HG03135 (cell line): Measurements from ENCODE around the gene SLC25A29.
A peak's percentile ranks its signal among the peaks of the same experiment; 100 is the strongest.
"Not testable (repeated sequence)": the region's sequence is repeated elsewhere in the genome, so short reads cannot be mapped to it uniquely, and the experiment has no call there.

Experiments
- ATAC-seq: cut with Tn5 transposase; IDR thresholded peaks from one replicate; pipeline ENCODE4 v1.9.1; 2021; ENCODE audit warnings: mild to moderate bottlenecking, moderate library complexity; ENCODE audit not compliant: unreplicated experiment

The SLC25A29 gene

DNA sequence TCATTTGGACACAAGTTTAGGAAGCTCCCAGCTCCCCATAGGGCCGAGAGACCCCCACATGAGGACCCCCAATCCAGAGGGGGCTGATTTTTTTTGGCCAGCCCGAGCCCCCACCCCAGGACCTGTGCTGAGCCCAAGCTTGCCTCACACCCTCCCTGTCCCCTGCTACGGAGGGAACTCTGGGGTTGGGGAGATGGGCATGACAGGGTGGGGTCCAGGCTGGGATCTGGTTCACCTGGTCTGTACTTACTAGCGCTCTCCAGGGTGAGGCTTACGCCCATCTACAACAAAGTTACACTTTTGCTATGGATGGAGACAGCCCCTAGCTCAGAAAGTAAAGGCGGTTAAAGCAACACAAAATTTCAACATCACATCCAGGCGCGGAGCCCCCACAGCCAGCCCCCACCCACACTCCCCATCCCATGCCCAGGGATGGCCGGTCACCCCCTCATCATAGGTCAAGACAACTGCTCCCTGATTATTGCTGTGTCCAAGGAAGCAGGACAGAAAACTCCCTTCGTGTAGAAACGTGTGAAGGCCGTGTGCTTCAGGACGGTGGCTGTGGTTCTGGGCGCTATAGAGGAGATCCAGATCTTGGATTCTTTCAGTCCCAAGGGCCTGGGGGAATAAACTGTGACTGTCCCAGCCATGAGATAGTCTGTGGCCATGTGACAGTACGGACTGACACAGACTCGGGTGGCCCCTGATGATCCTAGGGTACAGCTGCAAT is 10.7 kb downstream of the SLC25A29 start:
- ATAC-seq: no peak

DNA sequence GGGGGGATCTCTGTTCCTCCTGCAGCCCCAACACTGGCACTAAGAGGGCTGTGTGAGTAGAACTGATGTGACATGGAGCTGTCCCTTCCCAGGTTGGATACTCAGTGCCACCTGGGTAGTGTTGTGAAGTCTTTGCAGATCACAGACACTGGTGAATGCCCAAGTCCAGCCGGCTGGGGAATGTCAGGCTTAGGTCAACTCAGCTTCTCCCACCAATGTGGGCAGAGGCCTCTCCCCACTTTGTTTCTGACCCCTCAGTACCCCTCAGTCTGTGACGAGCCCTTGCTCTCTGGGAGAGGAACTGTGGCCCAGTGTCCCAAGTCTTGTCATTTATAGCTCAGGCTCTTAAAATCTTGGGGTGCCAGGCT is 11.3 kb downstream of the SLC25A29 start:
- no peak for ATAC-seq

DNA sequence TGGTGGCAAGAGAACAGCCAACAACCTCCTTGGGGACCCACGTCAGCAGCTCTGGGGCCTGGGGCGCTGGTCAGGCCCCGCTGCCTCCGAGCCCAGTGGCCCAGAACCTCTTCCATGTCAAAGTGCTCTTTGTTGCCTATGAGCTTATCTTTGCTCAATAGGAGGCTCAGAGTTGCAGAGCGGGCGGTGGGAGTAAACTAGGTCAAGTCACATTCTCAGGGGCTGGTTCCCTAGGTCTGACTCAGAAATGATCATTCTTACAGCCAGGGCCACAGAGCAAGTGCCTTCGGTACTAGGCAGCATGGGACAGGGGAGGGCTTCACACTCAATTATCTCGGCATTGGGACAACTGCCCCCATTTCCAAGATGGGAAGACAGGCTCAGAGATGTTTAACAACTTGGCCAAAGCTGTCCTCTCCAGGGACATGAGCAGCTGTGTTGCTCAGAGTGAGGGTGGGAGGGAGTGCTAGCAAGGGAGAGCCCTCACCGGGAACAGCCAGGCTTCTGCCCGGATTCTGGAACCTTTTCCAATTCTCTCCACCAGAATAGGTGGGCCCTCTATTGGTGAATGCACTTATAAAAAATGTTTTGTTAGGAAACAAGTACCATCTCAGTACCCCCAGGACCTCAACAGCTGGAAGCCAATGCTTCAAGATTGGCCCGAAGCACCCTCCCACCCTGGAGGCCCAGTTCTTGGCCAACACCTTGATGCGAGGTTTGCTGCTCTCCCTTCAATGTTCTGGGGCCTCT is 11.9 kb downstream of the SLC25A29 start:
- ATAC-seq: no peak

DNA sequence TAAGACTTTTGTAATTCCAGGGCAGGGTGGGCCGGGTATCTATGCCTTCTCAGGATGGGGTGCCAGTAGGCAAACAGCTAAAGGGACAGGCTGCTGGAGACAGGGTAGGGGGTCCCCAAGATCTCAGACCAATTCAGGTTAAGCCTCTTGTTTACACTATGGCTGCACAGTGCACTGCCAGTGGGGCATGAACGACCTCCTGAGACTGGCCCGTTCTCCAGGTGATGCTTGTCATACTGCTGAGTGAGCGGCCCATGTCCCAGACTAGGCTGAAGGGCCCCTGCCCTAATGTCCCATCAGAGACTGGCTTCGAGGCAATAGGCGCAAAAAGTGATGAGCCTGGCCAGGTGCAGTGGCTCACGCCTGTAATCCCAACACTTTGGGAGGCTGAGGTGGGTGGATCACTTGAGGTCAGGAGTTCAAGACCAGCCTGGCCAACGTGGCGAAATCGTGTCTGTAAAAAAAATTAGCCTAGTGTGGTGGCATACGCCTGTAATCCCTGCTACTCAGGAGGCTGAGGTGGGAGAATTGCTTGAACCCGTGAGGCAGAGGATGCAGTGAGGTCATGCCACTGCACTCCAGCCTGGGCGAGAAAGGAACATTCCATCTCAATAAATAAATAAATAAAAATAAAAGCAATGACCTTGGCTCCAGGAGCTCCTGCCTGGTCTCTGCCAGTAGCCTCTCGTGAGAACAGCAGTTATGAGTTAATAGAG is 12.6 kb downstream of the SLC25A29 start:
- ATAC-seq: no peak

DNA sequence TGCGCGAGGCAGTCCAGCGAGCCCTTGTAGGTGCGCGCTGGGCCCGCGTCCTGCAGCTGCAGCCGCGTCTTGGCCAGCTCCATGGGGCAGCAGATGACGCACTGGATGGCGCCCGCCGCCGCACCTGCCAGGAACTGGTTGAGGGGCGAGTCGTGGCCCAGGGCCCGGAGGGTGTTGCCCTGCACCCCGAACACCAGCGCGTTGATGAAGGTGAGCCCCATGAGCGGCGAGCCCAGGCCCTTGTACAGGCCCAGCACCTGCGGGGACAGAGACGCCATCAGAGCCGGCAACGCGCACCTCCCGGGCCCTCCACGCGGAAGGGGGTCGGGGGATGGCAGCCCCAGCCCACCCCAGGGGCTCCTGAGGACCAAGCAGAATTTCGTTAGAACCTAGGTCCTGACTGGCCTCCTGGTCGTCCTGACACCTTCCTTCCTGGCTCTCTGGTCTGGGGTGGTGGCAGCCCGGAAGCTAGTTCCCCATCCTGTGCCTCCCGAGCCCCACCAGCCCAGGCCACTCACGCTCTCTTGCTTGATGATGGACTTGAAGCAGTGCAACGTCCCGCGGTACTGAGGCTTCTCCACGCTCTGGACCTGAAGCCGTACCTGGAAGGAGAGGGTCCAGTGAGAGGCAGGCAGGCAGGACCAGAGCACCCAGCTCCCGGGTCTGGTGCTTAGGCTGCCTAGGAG is 13.3 kb downstream of the SLC25A29 start:
- ATAC-seq: no peak

DNA sequence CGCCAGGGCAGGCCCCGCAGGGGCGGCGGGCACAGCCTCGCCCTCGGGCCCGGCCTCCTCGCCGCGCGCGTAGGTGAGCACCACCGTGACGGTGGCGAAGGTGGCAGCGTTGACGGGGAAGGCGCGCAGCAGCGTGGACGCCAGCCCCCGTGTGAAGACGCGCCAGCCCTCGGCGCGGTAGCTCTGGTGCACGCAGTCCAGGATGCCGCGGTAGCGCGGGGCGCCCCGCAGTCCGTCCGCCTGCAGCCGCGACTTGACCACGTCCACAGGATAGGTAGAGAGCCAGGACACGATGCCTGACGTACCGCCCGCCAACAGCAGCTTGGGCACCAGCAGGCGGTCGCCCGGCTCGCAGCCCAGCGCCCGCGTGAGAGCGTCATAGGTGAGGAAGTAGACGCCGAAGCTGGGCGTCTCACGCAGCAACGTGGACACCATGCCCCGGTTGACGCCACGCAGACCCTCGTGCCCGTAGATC is 13.9 kb downstream of the SLC25A29 start:
- no peak for ATAC-seq

DNA sequence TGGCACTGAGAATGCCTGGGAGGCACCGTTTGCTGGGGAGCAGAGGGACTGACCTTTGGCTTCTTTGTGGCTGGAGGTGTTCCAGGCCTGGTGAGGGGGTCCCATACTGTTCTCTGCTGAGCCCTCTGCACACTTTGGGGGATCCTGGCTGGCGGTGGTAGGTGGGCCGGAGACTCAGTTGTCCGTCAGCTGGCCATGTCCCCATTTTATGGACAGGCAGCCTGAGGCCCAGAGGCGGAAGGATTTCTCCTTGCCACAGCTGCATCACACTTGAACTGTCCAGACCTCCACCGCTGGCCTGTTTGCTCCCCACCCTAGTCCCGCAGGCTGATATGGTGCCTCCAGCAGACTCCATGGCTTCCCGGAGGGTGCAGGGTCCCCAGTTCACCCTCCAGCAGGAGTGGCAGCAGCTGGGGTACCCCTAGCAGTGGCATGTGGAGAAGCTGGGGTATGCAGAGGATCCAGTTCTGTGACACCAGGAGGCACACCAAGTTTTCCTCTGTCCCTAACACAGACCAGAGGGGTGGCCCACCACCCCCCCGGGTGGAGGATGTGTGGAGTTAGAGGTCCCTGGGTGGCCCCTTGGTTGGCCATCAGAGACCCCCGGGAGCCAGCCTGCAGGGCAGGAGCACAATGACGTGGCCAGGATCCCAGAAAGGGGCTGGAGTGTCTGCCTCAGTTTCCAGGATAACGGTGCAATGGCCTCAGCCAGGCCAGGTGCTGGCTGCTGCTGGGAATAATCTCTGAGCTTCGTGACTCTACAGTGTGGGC is 14.8 kb downstream of the SLC25A29 start:
- ATAC-seq: no peak

DNA sequence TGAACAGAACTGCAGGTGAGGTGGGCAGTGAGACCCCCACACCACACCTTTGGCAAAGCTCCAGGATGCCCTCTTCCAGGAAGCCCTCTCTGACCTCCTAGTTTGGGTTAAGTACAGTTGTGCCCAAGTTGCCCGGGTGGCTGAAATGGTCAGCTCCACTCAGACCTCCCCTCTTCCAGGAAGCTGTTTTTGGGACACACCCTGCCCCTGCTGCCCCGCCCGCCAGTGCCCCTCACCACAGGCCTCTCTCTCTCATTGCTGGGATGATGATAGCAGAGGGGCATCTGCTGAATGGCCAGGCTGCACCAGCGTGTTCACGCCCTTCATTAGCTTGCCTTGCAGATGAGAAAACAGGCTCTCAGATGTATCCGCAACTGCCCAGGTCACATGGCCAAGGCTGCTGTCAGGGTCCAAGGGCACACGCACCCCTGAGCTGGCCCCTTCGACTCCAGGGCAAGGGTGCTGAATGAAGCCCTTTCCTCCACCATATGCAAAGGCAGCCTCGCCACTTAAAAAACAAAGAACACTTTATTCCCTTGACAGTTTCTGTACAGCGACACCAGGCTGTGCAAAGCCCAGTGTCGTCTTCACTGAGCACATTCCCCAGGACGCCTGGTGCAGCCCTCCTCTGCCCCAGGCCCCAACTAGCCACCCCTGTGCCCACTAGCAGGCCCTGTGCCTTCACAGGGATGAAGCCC is 15.5 kb downstream of the SLC25A29 start:
- ATAC-seq: no peak

DNA sequence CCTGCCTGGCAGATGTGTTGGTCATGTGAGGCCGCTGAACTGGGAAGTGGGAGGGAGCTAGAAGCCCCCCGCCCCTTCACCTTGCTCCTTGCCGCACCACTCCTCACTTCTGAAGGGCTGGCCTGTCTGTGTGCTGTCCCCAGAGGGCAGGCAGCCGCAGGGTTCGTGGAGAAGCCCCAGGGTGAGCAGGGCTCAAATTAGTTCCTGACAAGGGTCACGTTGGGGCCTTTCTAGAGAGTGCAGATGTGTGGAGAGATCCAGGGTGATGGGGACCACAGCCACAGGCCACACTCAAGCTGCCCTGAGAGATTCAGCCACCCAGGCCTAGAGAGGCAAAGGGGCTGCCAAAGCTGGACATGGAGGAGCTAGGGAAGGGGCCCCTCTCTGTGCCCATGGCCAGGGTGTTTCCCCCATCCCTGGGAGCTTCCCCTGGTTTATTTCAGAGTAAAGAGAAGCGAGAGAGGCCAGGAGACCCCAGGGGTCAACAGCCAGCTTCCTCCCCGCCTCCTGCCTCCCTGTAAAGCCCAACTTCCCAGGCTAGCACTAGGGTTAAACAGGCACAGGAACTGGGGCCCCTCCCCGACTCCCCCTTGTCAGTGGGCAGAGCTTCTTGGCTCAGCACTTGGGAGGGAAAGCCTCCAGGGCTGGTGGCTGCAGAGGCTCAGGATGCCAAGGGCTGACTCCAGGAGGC is 16.2 kb downstream of the SLC25A29 start:
- ATAC-seq: no peak

DNA sequence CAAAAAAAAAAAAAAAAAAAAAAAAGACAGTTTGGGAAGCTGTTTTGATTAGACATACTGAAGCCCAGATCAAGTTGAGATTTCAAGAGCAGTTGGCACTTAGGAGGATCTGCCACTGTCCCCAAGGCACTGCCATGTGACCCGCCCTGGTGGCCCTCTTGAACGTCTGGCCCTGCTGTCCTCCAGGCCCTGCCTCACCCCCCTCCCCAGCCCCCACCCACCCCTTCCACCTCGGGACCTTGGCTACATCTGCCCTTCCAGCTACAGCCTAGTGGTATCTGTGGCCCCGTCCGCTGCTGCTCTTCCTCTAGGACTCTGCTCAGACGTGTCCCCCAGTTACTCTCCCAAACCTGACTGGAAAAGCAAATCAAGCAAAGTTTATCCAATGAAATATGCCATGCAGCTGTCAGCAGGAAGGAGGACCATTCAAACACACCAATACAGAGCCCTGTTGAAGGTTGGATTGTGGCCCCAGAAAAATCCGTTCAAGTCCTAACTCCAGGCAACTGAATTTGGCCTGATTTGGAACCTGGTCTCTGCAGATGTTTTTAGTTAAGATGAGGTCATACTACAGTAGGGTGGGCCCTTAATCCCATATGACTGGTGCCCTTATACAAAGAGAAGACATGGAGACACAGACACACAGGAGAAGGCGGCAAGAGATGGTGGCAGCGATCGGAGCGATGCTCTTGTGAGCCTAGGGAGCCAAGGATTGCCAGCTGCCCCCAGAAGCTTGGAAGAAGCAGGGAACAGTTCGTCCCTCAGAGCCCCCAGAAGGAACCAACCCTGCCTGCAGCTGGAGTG is 17.7 kb downstream of the SLC25A29 start:
- ATAC-seq: no peak

DNA sequence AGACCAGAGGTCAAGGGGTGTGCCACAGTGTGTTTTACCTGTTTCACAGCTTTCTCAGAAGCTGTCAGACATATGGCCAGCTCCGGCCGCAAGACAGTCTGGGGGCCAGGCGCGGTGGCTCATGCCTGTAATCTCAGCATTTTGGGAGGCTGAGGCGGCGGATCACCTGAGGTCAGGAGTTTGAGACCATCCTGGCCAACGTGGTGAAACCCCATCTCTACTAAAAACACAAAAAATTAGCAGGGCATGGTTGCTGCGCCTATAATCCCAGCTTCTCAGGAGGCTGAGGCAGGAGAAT is 18.3 kb downstream of the SLC25A29 start:
- not testable (repeated sequence) for ATAC-seq

DNA sequence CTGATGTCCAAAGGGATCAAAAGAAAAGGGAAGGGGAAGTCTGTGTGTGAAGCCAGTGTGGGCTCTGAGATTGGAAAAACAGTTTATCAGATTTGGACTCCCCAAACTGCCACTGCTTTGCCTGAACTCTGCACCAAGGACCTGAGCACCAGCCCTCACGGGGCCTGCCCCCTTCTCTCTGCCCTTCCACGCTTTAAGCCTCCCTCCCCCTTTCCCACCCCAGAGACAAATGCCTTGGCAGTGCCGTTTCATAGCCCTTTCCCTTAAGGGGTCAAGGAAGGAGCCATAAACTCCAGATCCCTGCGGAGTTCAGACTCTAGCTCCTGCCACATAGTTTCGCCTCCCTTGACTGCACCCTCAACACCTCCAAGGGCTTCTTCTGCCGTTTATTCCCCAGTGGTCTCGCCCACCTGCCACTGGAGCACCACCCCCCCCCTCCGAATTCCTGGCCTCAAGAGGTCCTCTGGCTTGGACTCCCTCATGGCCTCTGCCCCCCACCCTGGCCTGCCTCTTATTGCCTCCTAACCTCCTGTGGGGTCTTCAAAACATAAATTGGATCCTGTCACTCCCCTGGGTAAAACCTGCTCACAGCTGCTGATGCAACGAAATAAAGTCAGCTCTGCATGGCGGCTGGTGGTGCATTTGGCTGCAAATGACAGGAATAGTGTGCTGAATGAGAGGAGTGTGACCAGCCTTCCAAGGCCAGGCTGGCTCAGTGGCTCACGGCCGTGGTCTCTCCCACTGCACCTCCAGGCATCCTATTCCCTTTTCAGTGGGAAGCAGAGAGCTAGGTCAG is 18.8 kb downstream of the SLC25A29 start:
- ATAC-seq: no peak

DNA sequence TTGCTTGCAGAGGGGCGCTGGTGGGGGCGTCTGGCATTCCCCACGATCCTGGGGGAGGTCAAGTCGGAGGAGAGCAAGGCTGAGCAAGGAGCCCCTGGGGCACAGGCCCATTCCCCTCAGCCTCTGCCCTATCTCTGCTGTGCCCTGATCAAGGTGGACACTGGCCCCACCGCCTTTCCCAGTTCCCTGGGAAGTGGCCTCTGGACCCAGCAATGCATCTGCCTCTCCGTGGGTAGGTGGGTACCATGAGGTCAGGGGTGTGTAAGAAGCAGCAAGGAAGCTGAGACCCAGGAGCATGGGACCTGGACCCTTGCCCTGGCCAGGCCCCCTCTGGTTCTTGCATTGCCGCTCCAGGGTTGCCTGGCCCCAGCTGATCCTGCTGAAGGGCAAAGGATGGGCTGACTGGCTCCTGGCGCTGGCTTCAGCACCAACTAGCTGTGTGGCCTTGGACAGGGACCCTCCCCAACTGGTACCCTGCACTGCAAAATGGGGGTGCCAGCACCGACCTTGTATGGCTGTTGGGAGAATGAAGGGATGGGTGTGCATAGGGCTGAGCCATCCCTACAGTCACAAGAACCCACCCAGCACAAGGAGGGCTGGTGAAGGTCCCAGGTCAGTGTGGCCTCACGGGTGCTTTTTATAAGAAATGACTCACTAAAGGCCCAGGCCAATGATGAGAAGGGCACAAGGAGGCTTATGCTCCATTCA is 19.6 kb downstream of the SLC25A29 start:
- ATAC-seq: no peak

DNA sequence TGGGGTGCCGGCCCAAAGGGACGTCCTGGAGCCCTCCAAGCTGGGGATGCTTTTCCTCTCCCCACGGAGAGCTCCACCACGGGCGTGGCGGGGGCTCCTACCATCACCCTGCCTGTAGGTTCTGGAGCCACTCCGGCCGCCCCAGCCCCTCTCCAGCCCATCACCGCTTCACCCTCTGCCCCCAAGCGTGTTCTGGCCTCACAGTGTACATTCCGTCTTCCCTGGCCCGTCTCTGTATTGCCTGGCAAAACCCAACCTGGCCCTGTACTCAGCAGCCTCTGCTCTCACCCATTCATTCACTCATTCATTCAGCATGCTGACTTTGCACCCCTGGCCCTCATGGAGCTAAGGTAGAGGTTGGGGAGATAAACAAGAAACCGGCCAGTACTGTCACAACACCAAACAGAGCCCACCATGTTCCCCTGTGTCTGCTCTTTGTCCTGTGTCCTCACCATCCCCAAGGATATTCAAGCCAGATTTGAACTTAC is 20.3 kb downstream of the SLC25A29 start:
- ATAC-seq: no peak

DNA sequence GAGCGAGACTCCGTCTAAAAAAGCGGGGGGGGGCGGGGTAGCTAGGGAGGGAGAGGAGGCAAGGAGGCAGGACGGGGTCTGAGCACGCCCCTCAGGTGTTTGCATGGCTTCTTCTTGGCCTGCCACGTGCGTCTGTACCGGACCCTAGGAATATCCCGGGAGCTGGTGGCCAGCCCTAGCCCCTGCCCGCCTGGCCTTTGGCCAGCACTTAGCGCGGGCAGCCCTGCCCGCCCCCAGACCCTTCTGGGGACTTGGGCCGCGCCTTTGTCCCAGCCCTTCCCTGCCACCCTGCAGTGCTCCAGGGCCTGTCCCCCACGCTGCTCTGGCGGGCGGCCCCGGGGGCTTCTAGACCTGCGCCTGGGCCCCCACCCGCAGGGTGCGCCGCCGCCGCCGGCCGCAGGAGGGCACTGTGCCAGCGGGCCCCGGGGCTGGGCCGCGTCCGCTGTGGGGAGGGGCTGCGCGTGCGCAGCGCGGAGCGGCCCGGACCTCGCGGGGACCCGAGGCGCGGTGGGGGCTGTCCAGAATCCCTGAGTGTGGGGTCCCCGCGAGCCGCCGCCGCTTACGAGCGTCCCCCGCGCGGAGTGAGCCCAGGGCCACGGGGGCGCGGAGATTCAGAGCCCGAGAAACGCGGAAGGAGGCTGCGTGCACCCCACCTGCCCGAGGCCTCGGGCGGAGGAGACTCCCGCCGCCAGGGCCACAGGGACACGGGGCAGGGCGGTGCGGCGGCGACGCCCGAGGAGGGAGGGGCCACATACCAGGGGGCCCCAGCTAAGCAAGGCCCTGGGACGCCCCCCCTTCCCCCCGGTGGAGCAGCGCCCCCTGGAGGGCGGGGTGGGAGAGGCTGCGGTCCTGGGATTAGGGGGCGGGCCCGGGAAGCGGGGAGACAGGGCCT is 21.0 kb downstream of the SLC25A29 start:
- ATAC-seq: peak; percentile 88
